Measurements from ENCODE around the gene ABLIM1.

GRCh38 chr10:114616516-114616915, 41.6 kb downstream of the ABLIM1 start:
- no peak for TF ChIP-seq CTCF (IDR thresholded peaks at IDR 0.05)
- no peak for TF ChIP-seq EP300 (IDR thresholded peaks at IDR 0.05)

All from suprapubic skin (tissue), 3 donors.